LNCaP clone FGC (cell line): ENCODE results near the gene C5orf46.

Experiments
- DNase-seq: peaks from one replicate; pipeline ENCODE4 v3.0.0-alpha.2; 2011; ENCODE audit warnings: low read depth
- H3K4me3 ChIP-seq: 2 replicates; pipeline ENCODE4 v1.5.1; 2011; ENCODE audit warnings: mild to moderate bottlenecking, low read depth, low read length, control low read depth
- CTCF ChIP-seq: IDR thresholded peaks from 2 replicates; pipeline ENCODE4 v1.5.1; 2012; ENCODE audit warnings: mild to moderate bottlenecking; ENCODE audit not compliant: control insufficient read depth, insufficient read depth; ENCODE audit errors: extremely low read depth

Gene C5orf46

GRCh38 chr5:147927901-147928300 lies 21.6 kb upstream of the C5orf46 start:
- no peak for TF ChIP-seq CTCF
- H3K4me3 ChIP-seq: no peak overlapping the region
- no peak for DNase-seq

GRCh38 chr5:147925020-147925419 lies 18.7 kb upstream of the C5orf46 start:
- no peak overlapping the region for H3K4me3 ChIP-seq
- TF ChIP-seq CTCF: no peak
- no peak for DNase-seq

GRCh38 chr5:147921136-147921535 lies 14.8 kb upstream of the C5orf46 start:
- no peak for TF ChIP-seq CTCF
- no peak for DNase-seq

GRCh38 chr5:147920420-147921030 lies 14.2 kb upstream of the C5orf46 start:
- TF ChIP-seq CTCF: no peak
- no peak overlapping the region for H3K4me3 ChIP-seq
- DNase-seq: no peak

More at GRCh38 chr5:147921136-147921535, 14.8 kb upstream of the C5orf46 start:
- no peak overlapping the region for H3K4me3 ChIP-seq

GRCh38 chr5:147918899-147919298 lies 12.6 kb upstream of the C5orf46 start:
- no peak overlapping the region for H3K4me3 ChIP-seq
- DNase-seq: no peak
- TF ChIP-seq CTCF: no peak

- no peak for TF ChIP-seq CTCF
Measured at GRCh38 chr5:147918101-147918685, 11.9 kb upstream of the C5orf46 start.

GRCh38 chr5:147913786-147914185 lies 7.4 kb upstream of the C5orf46 start:
- TF ChIP-seq CTCF: no peak
- no peak overlapping the region for H3K4me3 ChIP-seq
- DNase-seq: no peak

More at GRCh38 chr5:147918101-147918685, 11.9 kb upstream of the C5orf46 start:
- H3K4me3 ChIP-seq: no peak overlapping the region
- DNase-seq: no peak
